GM12864 (cell line): ENCODE results near the gene ATR.
"Not testable (repeated sequence)": the region's sequence is repeated elsewhere in the genome, so short reads cannot be mapped to it uniquely, and the experiment has no call there.

Experiments
- DNase-seq: peaks from one replicate; pipeline ENCODE4 v3.0.0-alpha.2; 2011; ENCODE audit warnings: low read depth
- H3K4me3 ChIP-seq: 2 replicates; pipeline ENCODE4 v1.5.1; 2011; ENCODE audit warnings: mild to moderate bottlenecking, low read depth, low read length, control low read depth
- CTCF ChIP-seq: IDR thresholded peaks from 2 replicates; pipeline ENCODE4 v1.5.1; 2011; ENCODE audit warnings: low read depth, mild to moderate bottlenecking, moderate library complexity, low read length, control low read depth, inconsistent platforms; ENCODE audit errors: missing control alignments

Gene ATR

GRCh38 chr3:142595581-142595950 is 17.0 kb upstream of the ATR start:
- H3K4me3 ChIP-seq: peak overlapping the region; percentile 71
- TF ChIP-seq CTCF: no peak
- DNase-seq: no peak

- no peak for DNase-seq
- no peak for TF ChIP-seq CTCF
- no peak overlapping the region; the same call in 1 of the 2 replicates for H3K4me3 ChIP-seq
Observed at GRCh38 chr3:142595141-142595540, 16.6 kb upstream of the ATR start.

GRCh38 chr3:142592268-142592667 is 13.7 kb upstream of the ATR start:
- H3K4me3 ChIP-seq, DNase-seq: not testable (repeated sequence)

GRCh38 chr3:142588703-142589102 is 10.2 kb upstream of the ATR start:
- no peak overlapping the region for H3K4me3 ChIP-seq
- no peak for TF ChIP-seq CTCF
- no peak for DNase-seq

GRCh38 chr3:142586803-142587406 is 8.4 kb upstream of the ATR start:
- no peak overlapping the region for H3K4me3 ChIP-seq
- no peak for DNase-seq
- peak; percentile 48 for TF ChIP-seq CTCF

- H3K4me3 ChIP-seq, DNase-seq: not testable (repeated sequence)
Observed at GRCh38 chr3:142581070-142581469, 2.5 kb upstream of the ATR start.

GRCh38 chr3:142580061-142580423 is 1.5 kb upstream of the ATR start:
- H3K4me3 ChIP-seq: no peak overlapping the region
- no peak for DNase-seq
- TF ChIP-seq CTCF: no peak

GRCh38 chr3:142577696-142578328 is 721 bp downstream of the ATR start:
- peak overlapping the region; percentile 92 for H3K4me3 ChIP-seq
- TF ChIP-seq CTCF: no peak
- DNase-seq: no peak
